Measurements from ENCODE around the gene FAM184A.

DNA sequence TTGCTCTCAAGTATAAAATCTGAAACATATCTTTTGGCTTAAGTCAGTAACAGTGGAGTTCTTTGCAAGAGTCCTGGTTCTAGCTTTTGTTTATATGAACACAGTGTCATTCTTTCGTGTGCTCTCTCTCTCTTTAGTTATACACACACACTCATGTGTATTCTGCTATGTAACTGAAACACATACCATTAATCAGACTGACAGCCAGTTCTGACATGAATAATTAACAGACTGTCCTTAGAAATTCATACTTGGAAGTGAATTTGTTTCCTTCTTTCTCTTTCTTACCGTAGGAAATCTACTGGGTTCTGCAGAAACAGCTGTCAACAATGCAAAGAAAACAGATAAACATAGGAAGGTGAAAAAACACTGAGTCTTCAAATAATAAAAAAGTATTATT, 146.0 kb downstream of the FAM184A start:
- TF ChIP-seq, protein P1, sequence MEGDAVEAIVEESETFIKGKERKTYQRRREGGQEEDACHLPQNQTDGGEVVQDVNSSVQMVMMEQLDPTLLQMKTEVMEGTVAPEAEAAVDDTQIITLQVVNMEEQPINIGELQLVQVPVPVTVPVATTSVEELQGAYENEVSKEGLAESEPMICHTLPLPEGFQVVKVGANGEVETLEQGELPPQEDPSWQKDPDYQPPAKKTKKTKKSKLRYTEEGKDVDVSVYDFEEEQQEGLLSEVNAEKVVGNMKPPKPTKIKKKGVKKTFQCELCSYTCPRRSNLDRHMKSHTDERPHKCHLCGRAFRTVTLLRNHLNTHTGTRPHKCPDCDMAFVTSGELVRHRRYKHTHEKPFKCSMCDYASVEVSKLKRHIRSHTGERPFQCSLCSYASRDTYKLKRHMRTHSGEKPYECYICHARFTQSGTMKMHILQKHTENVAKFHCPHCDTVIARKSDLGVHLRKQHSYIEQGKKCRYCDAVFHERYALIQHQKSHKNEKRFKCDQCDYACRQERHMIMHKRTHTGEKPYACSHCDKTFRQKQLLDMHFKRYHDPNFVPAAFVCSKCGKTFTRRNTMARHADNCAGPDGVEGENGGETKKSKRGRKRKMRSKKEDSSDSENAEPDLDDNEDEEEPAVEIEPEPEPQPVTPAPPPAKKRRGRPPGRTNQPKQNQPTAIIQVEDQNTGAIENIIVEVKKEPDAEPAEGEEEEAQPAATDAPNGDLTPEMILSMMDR (IDR thresholded peaks at IDR 0.05) = no peak
- TF ChIP-seq POLR2A (IDR thresholded peaks at IDR 0.05) = no peak
